HepG2 (cell line): ENCODE data around the gene CDH1. TPM values are rescaled to one million over a fixed set of nuclear protein-coding genes. Genes with fewer than 3 reads are reported as not detected.
A peak's percentile ranks its signal among the peaks of the same experiment; 100 is the strongest.

Source experiments
- CEBPB ChIP-seq: IDR thresholded peaks from 2 replicates; pipeline ENCODE4 v1.6.1; 2011; ENCODE audit warnings: low read depth, low read length, improper control_type of control experiment, borderline replicate concordance
- FOXK1 ChIP-seq: sonication (generic); formaldehyde crosslinking; IDR thresholded peaks from 2 replicates; pipeline ENCODE4 v1.4.0; 2020; ENCODE audit warnings: low read depth, missing genetic modification reagents, borderline replicate concordance
- GPBP1L1 ChIP-seq: sonication (generic); formaldehyde crosslinking; IDR thresholded peaks from 2 replicates; pipeline ENCODE4 v1.5.0; 2020; ENCODE audit warnings: mild to moderate bottlenecking, missing genetic modification reagents
- HDAC1 ChIP-seq: sonication (generic); formaldehyde crosslinking; IDR thresholded peaks from 2 replicates; pipeline ENCODE4 v1.5.1; 2020; ENCODE audit warnings: mild to moderate bottlenecking, missing genetic modification reagents
- IRX3 ChIP-seq: sonication (generic); formaldehyde crosslinking; IDR thresholded peaks from 2 replicates; pipeline ENCODE4 v1.8.1; 2023; ENCODE audit warnings: mild to moderate bottlenecking, low read depth, missing genetic modification reagents, borderline replicate concordance
- MXI1 ChIP-seq: IDR thresholded peaks from 3 replicates; pipeline ENCODE4 v1.6.1; 2012; ENCODE audit warnings: low read depth, low read length, inconsistent platforms, borderline replicate concordance
- MYC ChIP-seq: sonication (generic); formaldehyde crosslinking; IDR thresholded peaks from 2 replicates; pipeline ENCODE4 v1.9.0; 2021; ENCODE audit warnings: missing genetic modification reagents, borderline replicate concordance
- NR2F2 ChIP-seq: IDR thresholded peaks from 2 replicates; pipeline ENCODE4 v1.6.1; 2012; ENCODE audit warnings: low read depth, inconsistent platforms, borderline replicate concordance
- PREB ChIP-seq: sonication (generic); formaldehyde crosslinking; IDR thresholded peaks from 2 replicates; pipeline ENCODE4 v1.4.0; 2020; ENCODE audit warnings: missing genetic modification reagents
- RFX5 ChIP-seq: IDR thresholded peaks from 2 replicates; pipeline ENCODE4 v1.6.1; 2011; ENCODE audit warnings: low read depth, low read length, improper control_type of control experiment
- ZBED4 ChIP-seq: sonication (generic); formaldehyde crosslinking; IDR thresholded peaks from 2 replicates; pipeline ENCODE4 v1.4.0; 2020; ENCODE audit warnings: missing genetic modification reagents, borderline replicate concordance
- ZNF335 ChIP-seq: sonication (generic); formaldehyde crosslinking; IDR thresholded peaks from 2 replicates; pipeline ENCODE4 v1.4.0; 2020; ENCODE audit warnings: missing genetic modification reagents
- ZNF362 ChIP-seq: sonication (generic); formaldehyde crosslinking; IDR thresholded peaks from 2 replicates; pipeline ENCODE4 v1.4.0; 2020; ENCODE audit warnings: missing genetic modification reagents, mild to moderate bottlenecking, borderline replicate concordance
- ZNF609 ChIP-seq: sonication (generic); formaldehyde crosslinking; IDR thresholded peaks from 2 replicates; pipeline ENCODE4 v1.4.0; 2020; ENCODE audit warnings: mild to moderate bottlenecking, missing genetic modification reagents, borderline replicate concordance
- ZNF772 ChIP-seq: sonication (generic); formaldehyde crosslinking; IDR thresholded peaks from 2 replicates; pipeline ENCODE4 v1.5.0; 2020; ENCODE audit warnings: mild to moderate bottlenecking, missing genetic modification reagents
- polyA plus RNA-seq, 8 experiments: library from polyadenylated mRNA; depleted of rRNA in 3 of 8; stranded (reverse) in 7 of 8; unstranded in 1 of 8; fragments of >200 nt; fragmentation: Illumina TruSeq in 4 of 8; extraction: Trizol in 4 of 8; gene quantifications; 2 replicates each; pipeline versions ENCODE4 v1.2.1 to v1.2.3, GENCODE V29; 2011 to 2016; ENCODE audit warnings: low read depth in 4 of 8, missing spikeins in 1 of 8, mixed read lengths in 1 of 8; ENCODE audit not compliant: insufficient read depth in 1 of 8
- total RNA-seq, 5 experiments: library from RNA; depleted of rRNA; stranded (reverse); fragments of >200 nt; fragmentation: Illumina TruSeq; extraction: Trizol; gene quantifications; 2 replicates each; pipeline ENCODE4 v1.2.3, GENCODE V29; 2016; ENCODE audit warnings: low read depth in 1 of 5

CDH1 gene
- total and polyA plus RNA-seq, 2 of the 13 experiments (the other 11 are each of a cell fraction or from before 2014, with no cell fraction given), result 0.95 to 9.8 TPM

GRCh38 chr16:68744744-68745280 is 7.7 kb downstream of the CDH1 start (continued):
- TF ChIP-seq NR2F2 (peak; percentile 85), FOXK1 (CRISPR knock-in tag) (peak; percentile 86; the same call in 1 of the 2 replicates), ZNF335 (0 out of 2 replicates have a peak, but pooled peaks have one; percentile 69), HDAC1 (peak; percentile 97), IRX3 (peak; percentile 42; the same call in 1 of the 2 replicates), ZNF772 (CRISPR knock-in tag) (peak; percentile 99), ZNF362 (peak; percentile 99), CEBPB (peak; percentile 93), MYC (CRISPR knock-in tag) (peak; percentile 74; the same call in 1 of the 2 replicates), MXI1 (peak; percentile 54; the same call in 1 of the 3 replicates), GPBP1L1 (no peak), ZBED4 (CRISPR knock-in tag) (peak; percentile 89; the same call in 1 of the 2 replicates), ZNF609 (CRISPR knock-in tag) (peak; percentile 97), RFX5 (peak; percentile 40; the same call in 1 of the 2 replicates), PREB (CRISPR knock-in tag) (no peak)
